HG03442 (cell line): Measurements from ENCODE around the gene WNT9A.

Source experiments
- ATAC-seq: cut with Tn5 transposase; IDR thresholded peaks from one replicate; pipeline ENCODE4 v1.9.1; 2021; ENCODE audit warnings: mild to moderate bottlenecking, moderate library complexity; ENCODE audit not compliant: unreplicated experiment

Gene WNT9A

GRCh38 chr1:227955808-227956207, 8.1 kb upstream of the WNT9A start:
- no peak for ATAC-seq

- ATAC-seq = no peak
Observed at GRCh38 chr1:227954163-227954850, 6.6 kb upstream of the WNT9A start.

- ATAC-seq = no peak
Observed at GRCh38 chr1:227953022-227953412, 5.3 kb upstream of the WNT9A start.

- ATAC-seq = no peak
Observed at GRCh38 chr1:227952374-227953021, 4.8 kb upstream of the WNT9A start.

- no peak for ATAC-seq
Observed at GRCh38 chr1:227951624-227952373, 4.1 kb upstream of the WNT9A start.

- ATAC-seq = no peak
Observed at GRCh38 chr1:227950735-227951346, 3.1 kb upstream of the WNT9A start.

GRCh38 chr1:227949954-227950734, 2.4 kb upstream of the WNT9A start:
- ATAC-seq = no peak

- ATAC-seq = no peak
Observed at GRCh38 chr1:227949341-227949921, 1.7 kb upstream of the WNT9A start.

GRCh38 chr1:227948493-227949260, 945 bp upstream of the WNT9A start:
- ATAC-seq = no peak

GRCh38 chr1:227947386-227947675, 401 bp downstream of the WNT9A start:
- no peak for ATAC-seq

GRCh38 chr1:227946624-227947385, 927 bp downstream of the WNT9A start:
- ATAC-seq = peak; percentile 55

GRCh38 chr1:227945891-227946623, 1.7 kb downstream of the WNT9A start:
- peak; percentile 34 for ATAC-seq

GRCh38 chr1:227944931-227945890, 2.5 kb downstream of the WNT9A start:
- ATAC-seq = no peak

- ATAC-seq = no peak
Observed at GRCh38 chr1:227944090-227944930, 3.4 kb downstream of the WNT9A start.

- no peak for ATAC-seq
Observed at GRCh38 chr1:227943381-227944089, 4.2 kb downstream of the WNT9A start.
